Uterus (tissue), 2 donors: ENCODE measurements around the gene METTL14.

Experiments used
- CTCF ChIP-seq, 4 experiments: fragments of 200-600 bp in 2 of 4; fragments of 450-650 bp in 2 of 4; sonication (generic) in 2 of 4; IDR thresholded peaks; one replicate each; pipeline ENCODE4 v1.5.1; 2016 to 2019; ENCODE audit warnings: antibody characterized with exemption in 4 of 4, mild to moderate bottlenecking in 2 of 4, moderate library complexity in 1 of 4
- POLR2A ChIP-seq, 2 donors: fragments of 450-650 bp; IDR thresholded peaks; one replicate each; pipeline ENCODE4 v1.6.1; 2016; ENCODE audit warnings: antibody characterized with exemption in 2 of 2, mild to moderate bottlenecking in 1 of 2, moderate library complexity in 1 of 2

- TF ChIP-seq CTCF (IDR thresholded peaks at IDR 0.05) (no peak), POLR2A (IDR thresholded peaks at IDR 0.05) (no peak)
Measured at GRCh38 chr4:118762730-118763477, 77.7 kb downstream of the METTL14 start.
